Adipose tissue (tissue), 3 donors: Measurements from ENCODE around the gene SMG9. TPM values are rescaled to one million over a fixed set of nuclear protein-coding genes. Genes with fewer than 3 reads are reported as not detected.
"Not testable (repeated sequence)": the region's sequence is repeated elsewhere in the genome, so short reads cannot be mapped to it uniquely, and the experiment has no call there.

Source experiments
- H3K27ac ChIP-seq: one replicate; pipeline ENCODE4 v1.5.1; 2013; ENCODE audit warnings: low read depth, low read length
- WGBS, 3 donors: extraction: QIAGEN DNeasy Blood & Tissue Kit; methylation state at CpG; one replicate each; pipeline ENCODE4 v1.1.7; 2013; 5-methylcytosine and 5-hydroxymethylcytosine counted together
- polyA plus RNA-seq, 3 donors: library from polyadenylated mRNA; stranded (reverse); fragments of 200-250 nt; gene quantifications; one replicate each; pipeline ENCODE4 v1.2.3, GENCODE V29; 2013
- donor health status: healthy with polysubstance abuse.
- donor health status: Bipolar disorder and iron deficiency.
- donor health status: healthy.

The SMG9 gene
- polyA plus RNA-seq, 3 donors, result 6.9 to 16.0 (median 10.5) TPM

- H3K27ac ChIP-seq, result no peak overlapping the region
- 50 to 63% (median 61%) methylated on average over 11 of the region's 11 CpGs for WGBS, 3 donors
Measured at GRCh38 chr19:43682824-43683661, 71.7 kb downstream of the SMG9 start.

DNA sequence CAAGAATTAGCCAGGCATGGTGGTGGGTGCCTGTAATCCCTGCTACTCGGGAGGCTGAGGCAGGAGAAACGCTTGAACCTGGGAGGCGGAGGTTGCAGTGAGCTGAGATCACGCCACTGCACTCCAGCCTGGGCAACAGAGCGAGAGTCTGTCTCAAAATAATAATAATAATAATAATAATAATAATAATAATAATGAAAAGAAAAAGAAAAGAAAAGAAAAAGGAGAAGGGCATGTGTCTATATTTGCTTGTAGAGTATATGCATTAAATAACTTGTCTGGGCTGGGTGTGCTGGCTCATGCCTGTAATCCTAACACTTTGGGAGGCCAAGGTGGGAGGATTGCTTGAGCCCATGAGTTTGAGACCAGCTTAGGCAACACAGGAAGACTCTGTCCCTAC lies 72.5 kb downstream of the SMG9 start:
- H3K27ac ChIP-seq, result not testable (repeated sequence)
- 85 to 97% (median 91%) methylated on average over 5 of the region's 5 CpGs for WGBS, 3 donors

GRCh38 chr19:43681821-43682220 lies 72.9 kb downstream of the SMG9 start:
- WGBS, 3 donors, result 58 to 69% (median 64%) methylated on average over 5 of the region's 5 CpGs
- no peak overlapping the region for H3K27ac ChIP-seq

GRCh38 chr19:43678512-43679261 lies 76.1 kb downstream of the SMG9 start:
- WGBS, 3 donors, result 92% methylated on average over 11 of the region's 11 CpGs
- H3K27ac ChIP-seq, result no peak overlapping the region

Other genes starting within 250 kb of the SMG9 start
- 10 to 100 TPM; 43.0 to 60.7 (median 50.5) TPM for gene ETHE1, start 227.8 kb downstream of the SMG9 start, polyA plus RNA-seq
- gene ZNF575, start 221.8 kb downstream of the SMG9 start, polyA plus RNA-seq, result 1 to 10 TPM in 1 of 3 donors, under 1 TPM in 2; 0.53 to 1.8 (median 0.95) TPM
- 10 to 100 TPM; 13.6 to 18.6 (median 14.2) TPM for gene XRCC1, start 179.4 kb downstream of the SMG9 start, polyA plus RNA-seq
- 10 to 100 TPM in 1 of 3 donors, 1 to 10 TPM in 2; 2.7 to 22.4 (median 9.6) TPM for gene PINLYP, start 179.2 kb downstream of the SMG9 start, polyA plus RNA-seq
- 1 to 10 TPM; 2.5 to 4.3 (median 3.4) TPM for gene IRGQ, start 158.8 kb downstream of the SMG9 start, polyA plus RNA-seq
- 10 to 100 TPM; 10.4 to 15.4 (median 12.3) TPM for gene ZNF576, start 158.4 kb downstream of the SMG9 start, polyA plus RNA-seq
- under 1 TPM; 0.20 to 0.79 (median 0.22) TPM for gene SRRM5, start 142.9 kb downstream of the SMG9 start, polyA plus RNA-seq
- 10 to 100 TPM; 19.9 to 28.6 (median 25.5) TPM for gene ZNF428, start 135.3 kb downstream of the SMG9 start, polyA plus RNA-seq
- gene CADM4, start 115.1 kb downstream of the SMG9 start, polyA plus RNA-seq, result 1 to 10 TPM; 1.9 to 7.1 (median 4.2) TPM
- gene PLAUR, start 84.8 kb downstream of the SMG9 start, polyA plus RNA-seq, result 10 to 100 TPM in 2 of 3 donors, 1 to 10 TPM in 1; 5.0 to 88.4 (median 35.5) TPM
- not detected for gene IRGC, start 38.9 kb downstream of the SMG9 start, polyA plus RNA-seq
- 1 to 10 TPM in 2 of 3 donors, under 1 TPM in 1; 0.55 to 3.4 (median 2.4) TPM for gene KCNN4, start 26.0 kb upstream of the SMG9 start, polyA plus RNA-seq
- 1 to 10 TPM in 1 of 3 donors, under 1 TPM in 2; 0.09 to 1.9 (median 0.22) TPM for gene LYPD5, start 47.5 kb upstream of the SMG9 start, polyA plus RNA-seq
- gene ZNF283, start 72.4 kb upstream of the SMG9 start, polyA plus RNA-seq, result 1 to 10 TPM; 1.3 to 2.2 (median 1.6) TPM
- 1 to 10 TPM in 2 of 3 donors, under 1 TPM in 1; 1.00 to 2.7 (median 1.1) TPM for gene ZNF404, start 129.0 kb upstream of the SMG9 start, polyA plus RNA-seq
- gene ZNF45, start 180.3 kb upstream of the SMG9 start, polyA plus RNA-seq, result 1 to 10 TPM; 3.3 to 4.9 (median 3.4) TPM
- gene ZNF221, start 196.3 kb upstream of the SMG9 start, polyA plus RNA-seq, result 1 to 10 TPM in 1 of 3 donors, under 1 TPM in 2; 0.67 to 2.6 (median 0.77) TPM
- gene ZNF155, start 229.2 kb upstream of the SMG9 start, polyA plus RNA-seq, result 1 to 10 TPM; 2.2 to 2.6 (median 2.3) TPM
- 1 to 10 TPM in 2 of 3 donors, under 1 TPM in 1; 0.91 to 2.4 (median 1.1) TPM for gene ZNF230, start 248.0 kb upstream of the SMG9 start, polyA plus RNA-seq